Fibroblast of pulmonary artery (primary cell): Measurements from ENCODE around the gene C2CD4A.

Experiments
- DNase-seq: peaks from one replicate; pipeline ENCODE4 v3.0.0-alpha.2; 2010; ENCODE audit warnings: low read depth
- H3K4me3 ChIP-seq: replicated peaks from 2 replicates; pipeline ENCODE4 v1.5.1; 2011; ENCODE audit warnings: low read depth, mild to moderate bottlenecking, control low read depth, low read length, moderate library complexity
- TF ChIP-seq, protein P1 (sequence below): IDR thresholded peaks from 2 replicates; pipeline ENCODE4 v1.5.1; 2011; ENCODE audit warnings: mild to moderate bottlenecking, control low read depth, low read length, inconsistent platforms; ENCODE audit errors: missing control alignments

C2CD4A gene

DNA sequence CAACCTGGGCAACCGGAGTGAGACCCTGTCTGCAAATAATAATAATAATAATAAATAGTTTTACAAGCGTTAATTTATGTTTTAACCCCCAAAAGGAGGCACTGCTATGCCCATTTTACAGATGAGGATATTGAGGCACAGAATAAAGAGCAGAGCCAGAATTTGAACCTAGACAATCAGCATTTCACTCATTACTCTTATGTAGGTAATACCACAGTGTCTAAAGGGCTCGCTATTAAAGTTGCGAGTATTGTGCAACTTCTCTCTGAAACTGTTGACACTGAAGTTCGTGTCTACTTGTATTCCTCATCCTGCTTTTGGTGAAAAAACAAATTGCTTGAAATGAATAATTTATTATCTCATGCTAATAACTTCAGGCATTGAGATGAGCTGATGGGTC lies 2.8 kb downstream of the C2CD4A start:
- no peak overlapping the region for H3K4me3 ChIP-seq
- no peak for DNase-seq
- TF ChIP-seq, protein P1, sequence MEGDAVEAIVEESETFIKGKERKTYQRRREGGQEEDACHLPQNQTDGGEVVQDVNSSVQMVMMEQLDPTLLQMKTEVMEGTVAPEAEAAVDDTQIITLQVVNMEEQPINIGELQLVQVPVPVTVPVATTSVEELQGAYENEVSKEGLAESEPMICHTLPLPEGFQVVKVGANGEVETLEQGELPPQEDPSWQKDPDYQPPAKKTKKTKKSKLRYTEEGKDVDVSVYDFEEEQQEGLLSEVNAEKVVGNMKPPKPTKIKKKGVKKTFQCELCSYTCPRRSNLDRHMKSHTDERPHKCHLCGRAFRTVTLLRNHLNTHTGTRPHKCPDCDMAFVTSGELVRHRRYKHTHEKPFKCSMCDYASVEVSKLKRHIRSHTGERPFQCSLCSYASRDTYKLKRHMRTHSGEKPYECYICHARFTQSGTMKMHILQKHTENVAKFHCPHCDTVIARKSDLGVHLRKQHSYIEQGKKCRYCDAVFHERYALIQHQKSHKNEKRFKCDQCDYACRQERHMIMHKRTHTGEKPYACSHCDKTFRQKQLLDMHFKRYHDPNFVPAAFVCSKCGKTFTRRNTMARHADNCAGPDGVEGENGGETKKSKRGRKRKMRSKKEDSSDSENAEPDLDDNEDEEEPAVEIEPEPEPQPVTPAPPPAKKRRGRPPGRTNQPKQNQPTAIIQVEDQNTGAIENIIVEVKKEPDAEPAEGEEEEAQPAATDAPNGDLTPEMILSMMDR = no peak

DNA sequence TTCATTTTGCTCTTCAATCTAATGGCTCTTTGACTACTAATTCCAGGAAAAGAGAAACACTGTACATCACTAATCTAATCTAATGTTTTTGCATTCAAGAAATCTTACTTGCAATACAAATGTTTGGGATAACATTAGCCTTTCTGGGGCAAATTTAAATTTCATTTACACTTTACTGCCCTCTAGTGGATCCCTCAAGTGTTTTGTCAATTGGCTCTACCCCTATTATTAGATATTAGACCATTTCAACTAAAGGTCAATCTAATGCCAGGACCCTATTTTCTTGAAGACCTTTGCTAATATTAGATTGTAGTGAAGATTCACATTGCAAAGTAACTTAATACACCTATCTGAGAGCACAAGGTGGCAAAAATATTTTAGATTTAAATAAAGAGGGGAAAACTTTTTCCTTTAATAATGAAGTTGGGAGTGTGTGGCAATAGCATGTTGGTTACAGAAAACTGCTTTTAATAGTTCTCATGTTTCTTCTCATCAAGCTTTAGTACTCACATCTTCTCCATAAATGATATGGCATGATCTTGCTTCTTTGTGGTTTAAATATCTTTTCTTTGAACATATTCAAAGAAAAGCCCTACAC lies 5.0 kb downstream of the C2CD4A start:
- no peak overlapping the region for H3K4me3 ChIP-seq
- peak; percentile 78 for DNase-seq
- TF ChIP-seq, protein P1 = peak; percentile 63

DNA sequence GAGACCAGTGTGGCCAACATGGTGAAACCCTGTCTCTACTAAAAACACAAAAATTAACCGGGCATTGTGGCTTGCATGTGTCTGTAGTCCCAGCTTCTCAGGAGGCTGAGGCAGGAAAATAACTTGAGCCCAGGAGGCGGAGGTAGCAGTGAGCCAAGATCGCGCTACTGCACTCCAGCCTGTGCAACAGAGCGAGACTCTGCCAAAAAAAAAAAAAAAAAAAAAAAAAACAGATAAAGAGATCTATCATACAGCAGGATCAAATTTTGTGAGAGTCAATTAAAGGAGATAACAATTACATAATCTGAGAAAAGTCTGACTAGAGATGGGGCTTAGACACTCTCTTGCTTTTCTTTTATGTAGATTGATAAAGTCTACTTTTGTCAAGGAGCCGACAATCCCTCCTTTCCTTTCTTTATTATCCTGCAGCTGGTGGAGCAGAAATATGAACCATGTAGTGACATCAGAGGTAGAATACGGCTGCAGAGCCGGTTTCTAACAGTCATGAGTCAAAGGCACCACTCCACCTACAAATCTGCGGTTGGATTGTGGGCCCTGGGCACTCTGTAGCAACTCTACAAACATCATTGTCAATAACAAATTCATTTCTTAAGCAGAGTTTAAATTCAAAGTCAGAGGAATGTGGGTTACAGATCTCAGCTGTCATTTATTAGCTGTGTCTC lies 9.0 kb downstream of the C2CD4A start:
- peak; percentile 66 for DNase-seq
- no peak overlapping the region for H3K4me3 ChIP-seq

DNA sequence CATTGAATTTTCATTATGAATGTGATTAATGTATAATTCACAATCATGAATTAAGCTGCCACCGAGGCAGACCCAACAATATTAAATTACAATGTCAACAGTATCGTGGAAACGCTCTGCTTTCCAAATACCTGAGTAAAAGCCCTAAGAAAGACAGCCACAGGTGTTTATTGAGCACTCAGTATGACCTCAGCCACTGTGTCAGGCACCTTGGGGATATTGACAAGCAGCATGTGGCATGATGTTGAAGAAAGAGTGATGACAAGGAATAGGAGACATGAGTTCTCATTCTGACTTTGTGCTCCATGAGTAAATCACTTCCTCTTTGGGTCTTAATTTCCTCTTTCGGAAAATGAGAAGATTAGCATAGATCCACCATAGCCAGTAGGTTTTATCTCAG lies 12.8 kb downstream of the C2CD4A start:
- no peak overlapping the region for H3K4me3 ChIP-seq
- TF ChIP-seq, protein P1 = no peak
- DNase-seq = no peak

More for the DNA sequence above, 9.0 kb downstream of the C2CD4A start:
- TF ChIP-seq, protein P1 = no peak

DNA sequence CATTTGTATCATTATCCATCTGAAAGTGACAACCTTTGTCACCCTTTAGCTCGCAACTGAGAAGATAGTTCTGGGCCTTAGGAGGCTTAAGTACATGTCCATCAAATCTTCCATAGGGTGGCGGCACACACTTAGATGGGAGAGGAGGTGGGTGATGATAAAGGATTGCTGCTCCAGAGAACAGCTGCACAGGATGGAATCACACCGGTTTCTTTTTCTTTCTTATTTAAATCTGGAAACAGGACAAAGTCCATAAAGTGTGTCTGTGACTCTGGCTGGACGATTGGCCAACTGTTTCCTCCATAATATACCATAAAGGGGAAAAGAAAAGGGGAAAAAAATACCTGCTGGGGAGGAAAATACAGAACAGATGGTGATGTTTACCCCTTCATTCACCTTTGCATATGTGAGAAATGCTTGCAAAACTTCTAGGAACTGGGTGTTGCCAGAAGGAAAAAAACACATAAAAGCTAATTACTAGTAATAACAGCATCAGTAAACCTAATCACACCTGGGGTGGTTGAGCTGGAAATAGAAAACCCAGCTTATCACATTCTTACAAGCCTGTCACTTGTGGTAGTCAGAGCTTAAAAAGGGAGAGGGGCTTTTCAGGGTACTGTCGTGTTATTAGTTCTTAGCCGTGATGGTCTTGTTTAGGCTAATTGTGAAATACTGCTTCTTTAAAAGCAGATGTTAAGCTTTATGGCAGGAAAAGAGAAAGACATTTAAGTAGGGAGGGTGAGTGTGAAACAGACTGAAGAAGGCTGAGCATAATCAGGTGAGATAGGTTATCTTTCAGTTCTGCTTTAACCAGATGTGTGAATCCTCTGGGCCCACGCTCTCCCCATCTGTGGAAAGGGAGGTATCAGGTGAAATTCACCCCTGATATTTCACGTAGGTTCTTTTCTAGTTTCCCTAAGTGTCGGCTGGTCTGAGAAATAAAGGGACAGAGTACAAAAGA lies 16.7 kb downstream of the C2CD4A start:
- TF ChIP-seq, protein P1 = no peak
- H3K4me3 ChIP-seq = no peak overlapping the region
- no peak for DNase-seq

DNA sequence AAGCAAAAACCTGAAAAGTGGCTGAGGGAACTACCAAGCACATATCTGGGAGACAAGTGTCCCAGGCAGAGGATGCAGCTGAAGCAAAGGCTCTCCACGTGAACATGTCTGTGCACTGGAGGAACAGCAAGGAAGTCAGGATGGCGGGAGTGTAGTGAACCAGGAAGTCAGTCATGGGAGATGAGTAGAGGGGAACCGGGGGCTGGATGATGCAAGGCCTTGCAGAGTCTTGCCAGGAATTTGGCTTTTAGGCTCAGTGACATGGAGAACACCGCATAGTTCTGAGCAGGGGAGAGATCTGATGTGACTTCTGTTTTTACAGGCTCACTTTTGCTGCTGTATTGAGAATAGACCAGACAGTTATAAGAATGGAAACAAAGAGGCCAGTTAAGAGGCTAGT lies 19.0 kb downstream of the C2CD4A start:
- peak; percentile 53 for DNase-seq
- TF ChIP-seq, protein P1 = no peak
- H3K4me3 ChIP-seq = no peak overlapping the region
